Neural progenitor cell (in vitro differentiated cells): ENCODE results near the gene NFATC1. TPM values are rescaled to one million over a fixed set of nuclear protein-coding genes. Genes with fewer than 3 reads are reported as not detected.

Source experiments
- DNase-seq: peaks from one replicate; pipeline ENCODE4 v3.0.0-alpha.2; 2016; ENCODE audit warnings: low spot score
- H2AFZ ChIP-seq: fragments of 200-600 bp; sonication (generic); replicated peaks from 2 replicates; pipeline ENCODE4 v1.6.1; 2016; ENCODE audit warnings: antibody characterized with exemption
- H3F3A ChIP-seq: fragments of 200-600 bp; sonication (generic); 2 replicates; pipeline ENCODE4 v1.6.1; 2016; ENCODE audit warnings: antibody characterized with exemption, low read depth
- H3K27ac ChIP-seq: fragments of 200-600 bp; sonication (generic); 2 replicates; pipeline ENCODE4 v1.5.1; 2016; ENCODE audit warnings: mild to moderate bottlenecking
- H3K27me3 ChIP-seq: fragments of 200-600 bp; sonication (generic); 2 replicates; pipeline ENCODE4 v1.6.1; 2016; ENCODE audit warnings: mild to moderate bottlenecking, moderate library complexity
- H3K36me3 ChIP-seq: fragments of 200-600 bp; sonication (generic); 2 replicates; pipeline ENCODE4 v1.5.1; 2016
- H3K4me1 ChIP-seq: fragments of 200-600 bp; sonication (generic); 2 replicates; pipeline ENCODE4 v1.6.1; 2016; ENCODE audit warnings: mixed run types
- H3K4me2 ChIP-seq: fragments of 200-600 bp; sonication (generic); 2 replicates; pipeline ENCODE4 v1.6.1; 2016
- H3K4me3 ChIP-seq: fragments of 200-600 bp; sonication (generic); 2 replicates; pipeline ENCODE4 v1.5.1; 2016
- H3K79me2 ChIP-seq: fragments of 200-600 bp; sonication (generic); 2 replicates; pipeline ENCODE4 v1.6.1; 2016; ENCODE audit warnings: low read depth
- H3K9ac ChIP-seq: fragments of 200-600 bp; sonication (generic); 2 replicates; pipeline ENCODE4 v1.6.1; 2016
- H3K9me3 ChIP-seq: fragments of 200-600 bp; sonication (generic); 2 replicates; pipeline ENCODE4 v1.5.1; 2016; ENCODE audit warnings: low read depth
- H4K20me1 ChIP-seq: fragments of 200-600 bp; sonication (generic); 2 replicates; pipeline ENCODE4 v1.6.1; 2016; ENCODE audit warnings: low read depth
- H3K27ac Mint-ChIP-seq: 3 replicates; pipeline ENCODE4 v1.8.0; 2021; ENCODE audit warnings: mixed read lengths
- H3K27me3 Mint-ChIP-seq: 2 replicates; pipeline ENCODE4 v1.8.0; 2022; ENCODE audit warnings: low read depth, mild to moderate bottlenecking, inconsistent platforms, moderate library complexity, mixed read lengths; ENCODE audit not compliant: insufficient read depth
- H3K36me3 Mint-ChIP-seq: 3 replicates; pipeline ENCODE4 v1.8.0; 2021; ENCODE audit warnings: mixed read lengths
- H3K4me1 Mint-ChIP-seq: 3 replicates; pipeline ENCODE4 v1.8.0; 2021; ENCODE audit warnings: mixed read lengths
- H3K4me3 Mint-ChIP-seq: 3 replicates; pipeline ENCODE4 v1.8.0; 2021; ENCODE audit warnings: mild to moderate bottlenecking, moderate library complexity, mixed read lengths
- H3K9me3 Mint-ChIP-seq: 3 replicates; pipeline ENCODE4 v1.8.0; 2020; ENCODE audit warnings: mixed read lengths
- EZH2 ChIP-seq: fragments of 200-600 bp; sonication (generic); IDR thresholded peaks from 2 replicates; pipeline ENCODE4 v1.6.1; 2017; ENCODE audit warnings: antibody characterized with exemption, mild to moderate bottlenecking, moderate library complexity
- EZH2phosphoT487 ChIP-seq: fragments of 200-600 bp; sonication (generic); IDR thresholded peaks from 2 replicates; pipeline ENCODE4 v1.6.1; 2017; ENCODE audit warnings: antibody characterized with exemption
- total RNA-seq: library from RNA; depleted of rRNA; stranded (reverse); fragments of >200 nt; gene quantifications from 2 replicates; pipeline ENCODE4 v1.2.3, GENCODE V29; 2015; ENCODE audit warnings: low replicate concordance
- TF ChIP-seq, protein P1 (sequence below): fragments of 200-600 bp; sonication (generic); IDR thresholded peaks from 2 replicates; pipeline ENCODE4 v1.5.1; 2017; ENCODE audit warnings: antibody characterized with exemption, mild to moderate bottlenecking

The NFATC1 gene
- total RNA-seq, 1 donor from 2014 or later, result 2.3 TPM

DNA sequence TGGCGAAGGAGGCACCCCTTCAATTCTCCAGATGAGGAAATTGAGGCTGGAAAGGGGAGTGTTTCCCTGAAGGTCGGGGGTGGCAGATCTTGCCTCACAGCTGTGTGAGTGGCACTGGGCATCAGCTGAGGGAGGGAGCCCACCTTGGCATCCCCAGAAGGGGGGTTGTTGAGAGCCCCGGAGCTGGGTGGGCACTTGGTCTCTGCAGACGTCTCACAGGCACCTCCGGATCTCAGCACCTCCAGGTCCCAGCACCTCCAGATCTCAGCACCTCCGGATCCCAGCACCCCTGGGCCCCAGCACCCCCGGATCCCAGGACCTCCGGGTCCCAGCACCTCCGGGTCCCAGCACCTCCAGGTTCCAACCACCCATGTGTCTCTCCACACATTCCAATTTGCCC lies 137.9 kb downstream of the NFATC1 start:
- H3K9me3 Mint-ChIP-seq, result peaks cover 7% of the 10 kb centered on the region
- no peak overlapping the region for H3K4me3 Mint-ChIP-seq
- no peaks in the 10 kb centered on the region for H3K36me3 ChIP-seq
- H2AFZ ChIP-seq, result no peak overlapping the region
- H3K4me1 ChIP-seq, result peaks cover 2% of the 10 kb centered on the region
- H3K27me3 ChIP-seq, result peaks cover 35% of the 10 kb centered on the region
- TF ChIP-seq EZH2phosphoT487, result no peak
- TF ChIP-seq, protein P1, sequence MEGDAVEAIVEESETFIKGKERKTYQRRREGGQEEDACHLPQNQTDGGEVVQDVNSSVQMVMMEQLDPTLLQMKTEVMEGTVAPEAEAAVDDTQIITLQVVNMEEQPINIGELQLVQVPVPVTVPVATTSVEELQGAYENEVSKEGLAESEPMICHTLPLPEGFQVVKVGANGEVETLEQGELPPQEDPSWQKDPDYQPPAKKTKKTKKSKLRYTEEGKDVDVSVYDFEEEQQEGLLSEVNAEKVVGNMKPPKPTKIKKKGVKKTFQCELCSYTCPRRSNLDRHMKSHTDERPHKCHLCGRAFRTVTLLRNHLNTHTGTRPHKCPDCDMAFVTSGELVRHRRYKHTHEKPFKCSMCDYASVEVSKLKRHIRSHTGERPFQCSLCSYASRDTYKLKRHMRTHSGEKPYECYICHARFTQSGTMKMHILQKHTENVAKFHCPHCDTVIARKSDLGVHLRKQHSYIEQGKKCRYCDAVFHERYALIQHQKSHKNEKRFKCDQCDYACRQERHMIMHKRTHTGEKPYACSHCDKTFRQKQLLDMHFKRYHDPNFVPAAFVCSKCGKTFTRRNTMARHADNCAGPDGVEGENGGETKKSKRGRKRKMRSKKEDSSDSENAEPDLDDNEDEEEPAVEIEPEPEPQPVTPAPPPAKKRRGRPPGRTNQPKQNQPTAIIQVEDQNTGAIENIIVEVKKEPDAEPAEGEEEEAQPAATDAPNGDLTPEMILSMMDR, result no peak
- no peak for TF ChIP-seq EZH2
- no peaks in the 10 kb centered on the region for H3K79me2 ChIP-seq
- no peak for DNase-seq
- no peak overlapping the region for H3K27ac ChIP-seq
- no peak overlapping the region for H3K27ac Mint-ChIP-seq
- H3F3A ChIP-seq, result no peaks in the 10 kb centered on the region
- H3K4me3 ChIP-seq, result no peak overlapping the region
- H3K4me2 ChIP-seq, result no peak overlapping the region
- H3K36me3 Mint-ChIP-seq, result no peaks in the 10 kb centered on the region
- no peaks in the 10 kb centered on the region for H4K20me1 ChIP-seq
- H3K4me1 Mint-ChIP-seq, result peaks cover 4% of the 10 kb centered on the region
- no peak overlapping the region for H3K9ac ChIP-seq
- peaks cover 4% of the 10 kb centered on the region for H3K9me3 ChIP-seq
- H3K27me3 Mint-ChIP-seq, result peaks cover 8% of the 10 kb centered on the region

- no peaks in the 10 kb centered on the region for H4K20me1 ChIP-seq
- Mint-ChIP-seq H3K27me3 (peaks cover 11% of the 10 kb centered on the region), H3K36me3 (no peaks in the 10 kb centered on the region), H3K4me1 (peaks cover 4% of the 10 kb centered on the region), H3K4me3 (no peak overlapping the region), H3K9me3 (peaks cover 12% of the 10 kb centered on the region), H3K27ac (no peak overlapping the region)
- no peaks in the 10 kb centered on the region for H3K79me2 ChIP-seq
- H3K27ac ChIP-seq, result no peak overlapping the region
- peaks cover 4% of the 10 kb centered on the region for H3K9me3 ChIP-seq
- no peak overlapping the region for H3K4me3 ChIP-seq
- H3K4me1 ChIP-seq, result peaks cover 2% of the 10 kb centered on the region
- H3K36me3 ChIP-seq, result no peaks in the 10 kb centered on the region
- H3F3A ChIP-seq, result no peaks in the 10 kb centered on the region
- H2AFZ ChIP-seq, result no peak overlapping the region
- no peak overlapping the region for H3K4me2 ChIP-seq
- no peak overlapping the region for H3K9ac ChIP-seq
- no peak for DNase-seq
- TF ChIP-seq EZH2 (no peak), EZH2phosphoT487 (no peak)
- H3K27me3 ChIP-seq, result peaks cover 28% of the 10 kb centered on the region
Observed at GRCh38 chr18:79534356-79534755, 138.6 kb downstream of the NFATC1 start.

GRCh38 chr18:79537758-79538157 lies 142.0 kb downstream of the NFATC1 start:
- no peaks in the 10 kb centered on the region for H3K4me1 Mint-ChIP-seq
- no peak overlapping the region for H3K4me3 ChIP-seq
- H3K4me1 ChIP-seq, result peaks cover 2% of the 10 kb centered on the region

GRCh38 chr18:79538635-79539034 lies 142.9 kb downstream of the NFATC1 start:
- Histone ChIP-seq H3K4me2 (no peak overlapping the region), H3K9me3 (peaks cover 4% of the 10 kb centered on the region), H3K9ac (no peak overlapping the region), H3K4me1 (peaks cover 2% of the 10 kb centered on the region), H2AFZ (no peak overlapping the region), H3F3A (no peaks in the 10 kb centered on the region), H3K27ac (no peak overlapping the region), H3K4me3 (no peak overlapping the region), H3K27me3 (peaks cover 5% of the 10 kb centered on the region), H4K20me1 (no peaks in the 10 kb centered on the region), H3K36me3 (no peaks in the 10 kb centered on the region), H3K79me2 (no peaks in the 10 kb centered on the region)
- no peak overlapping the region for H3K27ac Mint-ChIP-seq
- DNase-seq, result no peak
- H3K4me3 Mint-ChIP-seq, result no peak overlapping the region
- H3K36me3 Mint-ChIP-seq, result no peaks in the 10 kb centered on the region
- no peaks in the 10 kb centered on the region for H3K4me1 Mint-ChIP-seq
- peaks cover 12% of the 10 kb centered on the region for H3K27me3 Mint-ChIP-seq
- H3K9me3 Mint-ChIP-seq, result peaks cover 20% of the 10 kb centered on the region
- TF ChIP-seq, protein P1, result no peak
- TF ChIP-seq EZH2phosphoT487 (no peak), EZH2 (no peak)

More at GRCh38 chr18:79537758-79538157, 142.0 kb downstream of the NFATC1 start:
- H3K4me3 Mint-ChIP-seq, result no peak overlapping the region
- Histone ChIP-seq H3K4me2 (no peak overlapping the region), H3K27ac (no peak overlapping the region), H3K79me2 (no peaks in the 10 kb centered on the region), H2AFZ (no peak overlapping the region), H3K9me3 (peaks cover 4% of the 10 kb centered on the region), H4K20me1 (no peaks in the 10 kb centered on the region), H3F3A (no peaks in the 10 kb centered on the region), H3K27me3 (peaks cover 5% of the 10 kb centered on the region), H3K9ac (no peak overlapping the region), H3K36me3 (no peaks in the 10 kb centered on the region)
- H3K27ac Mint-ChIP-seq, result no peak overlapping the region
- no peak for TF ChIP-seq EZH2phosphoT487
- TF ChIP-seq, protein P1, result no peak
- TF ChIP-seq EZH2, result no peak
- peaks cover 20% of the 10 kb centered on the region for H3K9me3 Mint-ChIP-seq
- DNase-seq, result no peak
- H3K27me3 Mint-ChIP-seq, result peaks cover 12% of the 10 kb centered on the region
- no peaks in the 10 kb centered on the region for H3K36me3 Mint-ChIP-seq
